HFFc6 (cell line): ENCODE data around the gene GDF10. TPM values are rescaled to one million over a fixed set of nuclear protein-coding genes. Genes with fewer than 3 reads are reported as not detected.

Source experiments
- DNase-seq: peaks from one replicate; pipeline ENCODE4 v3.0.0-alpha.2; 2018
- H3K27ac Mint-ChIP-seq: 2 replicates; pipeline ENCODE4 v1.8.0; 2020; ENCODE audit warnings: mild to moderate bottlenecking, mixed read lengths
- H3K27me3 Mint-ChIP-seq: 2 replicates; pipeline ENCODE4 v1.8.0; 2021; ENCODE audit warnings: mild to moderate bottlenecking, moderate library complexity, mixed read lengths; ENCODE audit not compliant: insufficient read depth
- H3K36me3 Mint-ChIP-seq: 2 replicates; pipeline ENCODE4 v1.8.0; 2021; ENCODE audit warnings: low read depth, mixed read lengths
- H3K4me1 Mint-ChIP-seq: 2 replicates; pipeline ENCODE4 v1.8.0; 2020; ENCODE audit warnings: low read depth, mixed read lengths
- H3K4me3 Mint-ChIP-seq: 2 replicates; pipeline ENCODE4 v1.8.0; 2020; ENCODE audit warnings: mild to moderate bottlenecking, moderate library complexity, mixed read lengths
- H3K9me3 Mint-ChIP-seq: 2 replicates; pipeline ENCODE4 v1.8.0; 2020; ENCODE audit warnings: mild to moderate bottlenecking, mixed read lengths
- total RNA-seq, 6 experiments: library from RNA; stranded (reverse); fragmentation: NEBNext Ultra II Directional; extraction: Animal tissue kit (Norgen Biotek cat#: 25700); gene quantifications; 2 replicates in 1 of 6; 3 replicates in 5 of 6; pipeline ENCODE4 v1.2.3, GENCODE V29; 2021
- TF ChIP-seq, protein P1 (sequence below): fragments of 200-600 bp; sonication (generic); IDR thresholded peaks from 2 replicates; pipeline ENCODE4 v1.5.0; 2021; ENCODE audit warnings: antibody characterized with exemption, mild to moderate bottlenecking

The GDF10 gene
- total RNA-seq, 6 experiments from 2014 or later = not detected

- H3K4me1 Mint-ChIP-seq = peaks cover 1% of the 10 kb centered on the region; the same call in 1 of the 2 replicates
- TF ChIP-seq, protein P1, sequence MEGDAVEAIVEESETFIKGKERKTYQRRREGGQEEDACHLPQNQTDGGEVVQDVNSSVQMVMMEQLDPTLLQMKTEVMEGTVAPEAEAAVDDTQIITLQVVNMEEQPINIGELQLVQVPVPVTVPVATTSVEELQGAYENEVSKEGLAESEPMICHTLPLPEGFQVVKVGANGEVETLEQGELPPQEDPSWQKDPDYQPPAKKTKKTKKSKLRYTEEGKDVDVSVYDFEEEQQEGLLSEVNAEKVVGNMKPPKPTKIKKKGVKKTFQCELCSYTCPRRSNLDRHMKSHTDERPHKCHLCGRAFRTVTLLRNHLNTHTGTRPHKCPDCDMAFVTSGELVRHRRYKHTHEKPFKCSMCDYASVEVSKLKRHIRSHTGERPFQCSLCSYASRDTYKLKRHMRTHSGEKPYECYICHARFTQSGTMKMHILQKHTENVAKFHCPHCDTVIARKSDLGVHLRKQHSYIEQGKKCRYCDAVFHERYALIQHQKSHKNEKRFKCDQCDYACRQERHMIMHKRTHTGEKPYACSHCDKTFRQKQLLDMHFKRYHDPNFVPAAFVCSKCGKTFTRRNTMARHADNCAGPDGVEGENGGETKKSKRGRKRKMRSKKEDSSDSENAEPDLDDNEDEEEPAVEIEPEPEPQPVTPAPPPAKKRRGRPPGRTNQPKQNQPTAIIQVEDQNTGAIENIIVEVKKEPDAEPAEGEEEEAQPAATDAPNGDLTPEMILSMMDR = no peak
- no peaks in the 10 kb centered on the region for H3K36me3 Mint-ChIP-seq
- DNase-seq = peak; percentile 4
- H3K27me3 Mint-ChIP-seq = peaks cover 36% of the 10 kb centered on the region
- peaks cover 6% of the 10 kb centered on the region; the same call in 1 of the 2 replicates for H3K9me3 Mint-ChIP-seq
- H3K4me3 Mint-ChIP-seq = no peak overlapping the region
- no peak overlapping the region for H3K27ac Mint-ChIP-seq
Measured at GRCh38 chr10:47262606-47263533, 37.1 kb upstream of the GDF10 start.

DNA sequence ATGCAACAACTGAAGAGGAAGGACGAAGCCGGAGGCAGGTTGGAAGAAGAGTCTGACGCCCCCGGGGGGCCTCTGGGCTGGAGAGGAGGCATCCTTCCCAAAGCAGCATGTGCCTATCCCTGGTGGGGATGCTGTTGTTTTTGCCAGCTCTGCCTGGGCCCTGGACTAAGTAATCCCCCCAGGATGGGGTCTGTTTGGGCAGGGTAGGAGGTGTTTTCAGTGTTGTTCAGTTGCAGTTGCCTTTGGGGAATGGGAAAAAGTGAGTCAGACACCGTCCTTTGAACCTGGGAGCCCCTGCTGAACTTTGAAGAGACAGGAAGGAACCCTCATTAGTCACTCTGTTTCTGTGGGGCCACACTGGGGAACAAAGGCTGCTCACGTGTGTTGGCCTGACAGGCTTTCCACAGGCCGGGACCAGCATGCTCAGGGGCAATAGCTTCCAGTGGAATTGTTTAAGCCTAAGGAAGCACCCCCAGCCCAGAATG, 35.2 kb upstream of the GDF10 start:
- DNase-seq = no peak
- Mint-ChIP-seq H3K4me1 (no peaks in the 10 kb centered on the region), H3K27me3 (peaks cover 29% of the 10 kb centered on the region), H3K9me3 (peaks cover 6% of the 10 kb centered on the region; the same call in 1 of the 2 replicates), H3K4me3 (no peak overlapping the region), H3K27ac (no peak overlapping the region), H3K36me3 (no peaks in the 10 kb centered on the region)
- TF ChIP-seq, protein P1 = no peak

- Mint-ChIP-seq H3K36me3 (no peaks in the 10 kb centered on the region), H3K4me1 (no peaks in the 10 kb centered on the region), H3K27ac (no peak overlapping the region), H3K9me3 (peaks cover 6% of the 10 kb centered on the region; the same call in 1 of the 2 replicates), H3K4me3 (no peak overlapping the region), H3K27me3 (peaks cover 19% of the 10 kb centered on the region)
- no peak for DNase-seq
- TF ChIP-seq, protein P1 = no peak
Measured at GRCh38 chr10:47266602-47267001, 33.4 kb upstream of the GDF10 start.

DNA sequence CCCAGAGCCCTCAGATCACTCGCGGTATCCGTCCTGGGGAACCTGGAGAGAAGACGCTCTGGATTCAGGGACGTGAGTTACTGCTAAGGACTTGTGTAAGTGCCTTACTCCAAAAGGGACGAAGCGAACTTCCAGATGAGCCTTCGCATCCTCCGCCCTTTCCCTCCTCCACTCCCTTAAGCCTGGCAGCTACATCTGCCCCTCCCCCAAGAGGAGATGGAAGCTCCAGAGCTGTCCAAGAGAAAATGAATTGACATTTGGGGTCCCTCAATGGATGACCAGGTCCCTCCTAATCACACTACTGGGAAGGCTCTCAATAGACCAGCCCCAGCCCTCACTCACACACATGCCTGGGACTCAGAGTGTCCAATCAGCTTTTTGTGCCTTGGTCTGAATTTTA, 31.3 kb upstream of the GDF10 start:
- Mint-ChIP-seq H3K9me3 (peaks cover 6% of the 10 kb centered on the region; the same call in 1 of the 2 replicates), H3K4me1 (no peaks in the 10 kb centered on the region), H3K27ac (no peak overlapping the region), H3K27me3 (peaks cover 14% of the 10 kb centered on the region), H3K36me3 (no peaks in the 10 kb centered on the region), H3K4me3 (no peak overlapping the region)
- TF ChIP-seq, protein P1 = no peak
- DNase-seq = no peak

DNA sequence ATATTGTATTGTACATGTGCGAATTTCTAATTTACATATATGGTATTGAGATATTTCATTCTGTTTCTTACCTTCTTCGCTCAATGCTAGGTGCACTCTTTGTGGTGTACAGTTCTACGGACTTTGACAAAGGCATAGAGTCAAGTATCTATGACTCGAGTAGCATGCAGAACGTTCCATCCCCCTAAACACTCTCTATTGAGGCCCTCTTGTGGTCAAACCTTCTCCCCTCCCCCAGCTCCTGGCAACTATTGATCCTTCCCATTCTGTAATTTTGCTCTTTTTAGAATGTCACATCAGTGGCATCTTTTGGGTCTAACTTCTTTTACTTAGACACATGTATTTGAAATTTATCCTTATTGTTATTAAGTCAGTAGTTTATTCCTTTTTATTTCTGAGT, 30.7 kb upstream of the GDF10 start:
- no peak for DNase-seq
- H3K36me3 Mint-ChIP-seq = no peaks in the 10 kb centered on the region
- H3K9me3 Mint-ChIP-seq = peaks cover 6% of the 10 kb centered on the region; the same call in 1 of the 2 replicates
- H3K4me3 Mint-ChIP-seq = no peak overlapping the region
- TF ChIP-seq, protein P1 = peak; percentile 16; the same call in 1 of the 2 replicates
- H3K27me3 Mint-ChIP-seq = peaks cover 12% of the 10 kb centered on the region
- no peaks in the 10 kb centered on the region for H3K4me1 Mint-ChIP-seq
- no peak overlapping the region for H3K27ac Mint-ChIP-seq
